K562 (cell line): ENCODE data around the gene TMEM41B. TPM values are rescaled to one million over a fixed set of nuclear protein-coding genes. Genes with fewer than 3 reads are reported as not detected.

ENCODE experiments used
- CBX8 ChIP-seq: fragments of 200-600 bp; sonication (generic); IDR thresholded peaks from 2 replicates; pipeline ENCODE4 v1.6.1; 2012; ENCODE audit warnings: borderline replicate concordance, mixed run types, low read depth, mild to moderate bottlenecking, moderate library complexity, mixed read lengths, low read length, control low read depth, inconsistent platforms; ENCODE audit not compliant: poor library complexity, severe bottlenecking; ENCODE audit errors: extremely low read depth
- CHD1 ChIP-seq: fragments of 200-600 bp; sonication (generic); IDR thresholded peaks from one replicate; pipeline ENCODE4 v1.6.1; 2012; ENCODE audit warnings: mild to moderate bottlenecking, moderate library complexity, low read length, inconsistent platforms
- CREB3 ChIP-seq: fragments of 450-650 bp; conservative IDR thresholded peaks from 2 replicates; pipeline ENCODE4 v1.6.1; 2016; ENCODE audit warnings: missing genetic modification characterization, low read depth, mild to moderate bottlenecking, missing compliant biosample characterization, moderate library complexity
- E2F5 ChIP-seq: sonication (generic); formaldehyde crosslinking; IDR thresholded peaks from 2 replicates; pipeline ENCODE4 v1.8.0; 2022; ENCODE audit warnings: mild to moderate bottlenecking, missing genetic modification reagents
- FOXJ2 ChIP-seq: fragments of 200-800 bp; sonication (Bioruptor generic); IDR thresholded peaks from 2 replicates; pipeline ENCODE4 v1.6.1; 2016; ENCODE audit warnings: missing genetic modification characterization, missing compliant biosample characterization
- GATA2 ChIP-seq: sonication (generic); formaldehyde crosslinking; IDR thresholded peaks from 2 replicates; pipeline ENCODE4 v1.4.0; 2020; ENCODE audit warnings: mild to moderate bottlenecking, missing genetic modification reagents
- HLTF ChIP-seq: fragments of 450-650 bp; IDR thresholded peaks from 2 replicates; pipeline ENCODE4 v1.6.1; 2016
- IRF2 ChIP-seq: sonication (generic); formaldehyde crosslinking; IDR thresholded peaks from 2 replicates; pipeline ENCODE4 v1.8.1; 2022; ENCODE audit warnings: mild to moderate bottlenecking, missing genetic modification reagents
- KLF10 ChIP-seq: fragments of 250-450 bp; sonication (Bioruptor Pico); IDR thresholded peaks from 2 replicates; pipeline ENCODE4 v1.6.1; 2021; ENCODE audit warnings: matching md5 sums
- L3MBTL2 ChIP-seq: fragments of 450-650 bp; IDR thresholded peaks from 2 replicates; pipeline ENCODE4 v1.6.1; 2016; ENCODE audit warnings: mild to moderate bottlenecking, moderate library complexity
- MLLT1 ChIP-seq, 2 experiments: fragments of 450-650 bp; IDR thresholded peaks; 2 replicates each; pipeline ENCODE4 v1.6.1; 2016
- NCOA4 ChIP-seq: fragments of 450-650 bp; IDR thresholded peaks from 2 replicates; pipeline ENCODE4 v1.6.1; 2018; ENCODE audit warnings: mild to moderate bottlenecking; ENCODE audit not compliant: partially characterized antibody
- POLR3G ChIP-seq: IDR thresholded peaks from 2 replicates; pipeline ENCODE4 v1.6.1; 2011; ENCODE audit not compliant: insufficient read length, insufficient replicate concordance; ENCODE audit errors: extremely low read depth
- RAD21 ChIP-seq, 2 experiments: fragments of 250-450 bp in 1 of 2; fragments of 450-650 bp in 1 of 2; sonication (Bioruptor Pico) in 1 of 2; formaldehyde crosslinking in 1 of 2; IDR thresholded peaks in 1 of 2; conservative IDR thresholded peaks in 1 of 2; 2 replicates each; pipeline versions ENCODE4 v1.4.0 to v1.8.0; 2020 to 2022; ENCODE audit warnings: mild to moderate bottlenecking in 2 of 2, moderate library complexity in 1 of 2
- RCOR1 ChIP-seq, 2 experiments: IDR thresholded peaks; 2 replicates each; pipeline ENCODE4 v1.6.1; 2012; ENCODE audit warnings: low read depth in 2 of 2, low read length in 2 of 2, borderline replicate concordance in 1 of 2, improper control_type of control experiment in 1 of 2
- SPI1 ChIP-seq: IDR thresholded peaks from 2 replicates; pipeline ENCODE4 v1.6.1; 2011; ENCODE audit warnings: low read depth, low read length, control low read depth, borderline replicate concordance
- TAF9B ChIP-seq: fragments of 450-650 bp; IDR thresholded peaks from 2 replicates; pipeline ENCODE4 v1.6.1; 2018; ENCODE audit warnings: mild to moderate bottlenecking; ENCODE audit not compliant: partially characterized antibody
- U2AF1 ChIP-seq: fragments of 200-400 bp; formaldehyde crosslinking; optimal IDR thresholded peaks from 2 replicates; pipeline ENCODE3; 2017; ENCODE audit warnings: mild to moderate bottlenecking, low read depth, low read length, moderate library complexity
- YY1 ChIP-seq, 3 experiments: IDR thresholded peaks; 2 replicates each; pipeline ENCODE4 v1.6.1; 2011; ENCODE audit warnings: low read length in 2 of 3, mild to moderate bottlenecking in 2 of 3, moderate library complexity in 2 of 3, borderline replicate concordance in 1 of 3, control low read depth in 1 of 3, low read depth in 1 of 3; ENCODE audit not compliant: insufficient read depth in 3 of 3, insufficient replicate concordance in 2 of 3, control insufficient read depth in 1 of 3, insufficient read length in 1 of 3; ENCODE audit errors: extremely low read depth in 1 of 3
- ZC3H4 ChIP-seq: sonication (generic); formaldehyde crosslinking; IDR thresholded peaks from 2 replicates; pipeline ENCODE4 v1.9.0; 2021; ENCODE audit warnings: missing genetic modification reagents, borderline replicate concordance
- polyA plus RNA-seq, 8 experiments: library from polyadenylated mRNA; depleted of rRNA in 4 of 8; stranded (reverse) in 5 of 8; unstranded in 3 of 8; fragments of >200 nt; fragmentation: Nextera tagmentation in 2 of 8; fragmentation: Illumina TruSeq in 1 of 8; extraction: Ambion mirVana in 2 of 8; extraction: Trizol in 1 of 8; gene quantifications; 2 replicates each; pipeline versions ENCODE4 v1.2.1 to v1.2.3, GENCODE V29; 2011 to 2014; ENCODE audit warnings: inconsistent platforms in 1 of 8, missing spikeins in 1 of 8
- total RNA-seq, 7 experiments: library from RNA; depleted of rRNA in 6 of 7; stranded (reverse); fragments of >200 nt in 6 of 7; fragmentation: Illumina TruSeq in 2 of 7; extraction: Trizol in 2 of 7; gene quantifications; 2 replicates each; pipeline versions ENCODE4 v1.2.1 to v1.2.3, GENCODE V29; 2011 to 2021; ENCODE audit warnings: low replicate concordance in 1 of 7

The TMEM41B gene
- total and polyA plus RNA-seq, 9 of the 15 experiments (the other 6 are each of a cell fraction or from before 2014, with no cell fraction given) = 17.1 to 89.6 (median 48.7) TPM

- TF ChIP-seq SPI1 (no peak), CREB3 (tag) (0 out of 2 replicates have a peak, but pooled peaks have one; percentile 46), MLLT1 (IDR thresholded peaks at IDR 0.05) (peak; percentile 10 to 80; a peak in 3 of 4 replicates), GATA2 (CRISPR knock-in tag) (no peak), NCOA4 (no peak), ZC3H4 (CRISPR knock-in tag) (no peak), L3MBTL2 (peak; percentile 34; the same call in 1 of the 2 replicates), TAF9B (peak; percentile 47), FOXJ2 (tag) (no peak), RCOR1 (IDR thresholded peaks at IDR 0.05; ENCODE audit: borderline replicate concordance in 1 of 2, low read depth in 2 of 2, low read length in 2 of 2) (peak in 1 of 2 experiments; percentile 47; a peak in 1 of 4 replicates), RAD21 (CRISPR knock-in tag; conservative IDR thresholded peaks at IDR 0.05 in 1 of 2, IDR thresholded peaks at IDR 0.05 in 1 of 2) (no peak), YY1 (IDR thresholded peaks at IDR 0.05; ENCODE audit: borderline replicate concordance in 1 of 3, control insufficient read depth in 1 of 3, extremely low read depth in 1 of 3, insufficient read depth in 3 of 3, insufficient read length in 1 of 3, insufficient replicate concordance in 2 of 3, low read depth in 1 of 3, low read length in 2 of 3) (peak in 1 of 3 experiments; percentile 13), IRF2 (CRISPR knock-in tag) (no peak), HLTF (peak; percentile 41; the same call in 1 of the 2 replicates), CHD1 (peak; percentile 89), POLR3G (no peak), CBX8 (no peak), U2AF1 (no peak), KLF10 (CRISPR knock-in tag) (no peak), E2F5 (CRISPR knock-in tag) (peak; percentile 61; the same call in 1 of the 2 replicates)
These were observed 790 bp upstream of the TMEM41B start (continued) for GRCh38 chr11:9315078-9315688.
